ENCODE measurements around the gene EFCAB6.

The EFCAB6 gene

DNA sequence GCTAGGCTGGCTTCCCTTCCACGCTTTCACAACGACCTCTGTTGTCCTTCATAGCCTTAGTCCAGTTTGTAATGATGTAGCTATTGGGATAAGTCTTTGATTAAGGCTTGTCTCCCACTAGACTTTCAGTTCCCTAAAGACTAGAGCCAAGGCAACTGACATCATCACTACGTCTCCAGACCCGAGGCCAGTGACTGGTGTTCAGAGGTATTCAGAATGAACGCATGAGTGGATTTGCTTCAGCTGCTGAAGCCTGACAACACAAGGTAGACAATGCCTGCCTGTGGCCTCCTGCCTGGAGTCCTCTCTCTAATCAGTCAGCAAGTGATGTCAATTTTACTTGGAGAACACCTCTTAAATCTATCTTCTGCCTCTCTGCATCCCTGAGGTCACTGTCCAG lies 13.6 kb downstream of the EFCAB6 start:
- TF ChIP-seq, protein P1, sequence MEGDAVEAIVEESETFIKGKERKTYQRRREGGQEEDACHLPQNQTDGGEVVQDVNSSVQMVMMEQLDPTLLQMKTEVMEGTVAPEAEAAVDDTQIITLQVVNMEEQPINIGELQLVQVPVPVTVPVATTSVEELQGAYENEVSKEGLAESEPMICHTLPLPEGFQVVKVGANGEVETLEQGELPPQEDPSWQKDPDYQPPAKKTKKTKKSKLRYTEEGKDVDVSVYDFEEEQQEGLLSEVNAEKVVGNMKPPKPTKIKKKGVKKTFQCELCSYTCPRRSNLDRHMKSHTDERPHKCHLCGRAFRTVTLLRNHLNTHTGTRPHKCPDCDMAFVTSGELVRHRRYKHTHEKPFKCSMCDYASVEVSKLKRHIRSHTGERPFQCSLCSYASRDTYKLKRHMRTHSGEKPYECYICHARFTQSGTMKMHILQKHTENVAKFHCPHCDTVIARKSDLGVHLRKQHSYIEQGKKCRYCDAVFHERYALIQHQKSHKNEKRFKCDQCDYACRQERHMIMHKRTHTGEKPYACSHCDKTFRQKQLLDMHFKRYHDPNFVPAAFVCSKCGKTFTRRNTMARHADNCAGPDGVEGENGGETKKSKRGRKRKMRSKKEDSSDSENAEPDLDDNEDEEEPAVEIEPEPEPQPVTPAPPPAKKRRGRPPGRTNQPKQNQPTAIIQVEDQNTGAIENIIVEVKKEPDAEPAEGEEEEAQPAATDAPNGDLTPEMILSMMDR (IDR thresholded peaks at IDR 0.05): no peak
- H3K27me3 Mint-ChIP-seq (ENCODE audit: low read depth, poor library complexity): peaks cover 35% of the 10 kb centered on the region

DNA sequence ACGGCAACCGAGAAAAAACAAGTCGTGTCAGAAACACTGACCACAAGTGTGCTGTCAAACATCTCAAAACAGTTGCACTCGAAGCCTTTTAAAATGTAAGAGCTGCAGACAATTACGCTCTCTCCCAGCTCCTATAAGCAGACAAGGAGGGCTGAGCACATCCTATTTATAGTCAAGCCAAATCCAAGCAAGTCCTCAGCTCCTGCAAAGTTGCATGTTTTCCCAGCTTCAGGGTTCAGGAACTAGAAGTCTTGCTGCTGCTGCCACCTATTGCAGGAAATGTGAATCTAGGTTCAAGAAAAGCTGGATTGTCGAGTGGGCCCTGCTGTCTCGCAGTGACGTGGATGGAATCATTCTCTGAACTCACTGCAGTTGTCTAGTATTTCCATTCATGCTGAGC lies 15.5 kb downstream of the EFCAB6 start:
- Mint-ChIP-seq H3K27ac (no peak overlapping the region), H3K9me3 (peaks cover 19% of the 10 kb centered on the region), H3K4me1 (no peaks in the 10 kb centered on the region), H3K36me3 (ENCODE audit: low read depth) (no peaks in the 10 kb centered on the region), H3K27me3 (ENCODE audit: low read depth, poor library complexity) (peaks cover 21% of the 10 kb centered on the region), H3K4me3 (no peak overlapping the region)
- no peak for DNase-seq
- TF ChIP-seq, protein P1 (IDR thresholded peaks at IDR 0.05): peak; percentile 20

More for the DNA sequence above, 13.6 kb downstream of the EFCAB6 start:
- no peaks in the 10 kb centered on the region for H3K4me1 Mint-ChIP-seq
- H3K9me3 Mint-ChIP-seq: peaks cover 24% of the 10 kb centered on the region
- no peak overlapping the region for H3K27ac Mint-ChIP-seq
- H3K4me3 Mint-ChIP-seq: no peak overlapping the region
- no peak for DNase-seq
- no peaks in the 10 kb centered on the region for H3K36me3 Mint-ChIP-seq (ENCODE audit: low read depth)

DNA sequence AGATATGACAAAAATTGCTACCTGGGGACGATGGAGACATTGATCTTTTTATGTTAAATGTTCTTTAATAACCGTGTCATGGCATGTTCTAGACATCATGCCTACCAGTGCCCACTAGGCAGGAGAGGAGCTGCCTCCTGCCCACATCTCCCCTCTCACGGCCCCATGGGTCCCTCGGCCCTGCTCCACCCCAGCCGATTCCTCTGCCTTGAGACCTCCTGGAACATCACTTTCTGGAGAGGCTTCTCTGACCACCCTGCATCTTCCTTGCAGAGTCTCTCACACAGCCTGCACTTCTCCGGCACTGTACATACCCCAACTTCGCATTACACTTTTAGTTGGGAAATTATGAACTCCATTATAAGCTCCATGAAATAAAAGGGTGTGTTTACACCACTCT lies 16.8 kb downstream of the EFCAB6 start:
- no peak overlapping the region for H3K27ac Mint-ChIP-seq
- peaks cover 7% of the 10 kb centered on the region for H3K9me3 Mint-ChIP-seq
- peaks cover 8% of the 10 kb centered on the region for H3K27me3 Mint-ChIP-seq (ENCODE audit: low read depth, poor library complexity)
- no peak overlapping the region for H3K4me3 Mint-ChIP-seq
- no peaks in the 10 kb centered on the region for H3K4me1 Mint-ChIP-seq
- no peak for DNase-seq
- no peaks in the 10 kb centered on the region for H3K36me3 Mint-ChIP-seq (ENCODE audit: low read depth)
- TF ChIP-seq, protein P1 (IDR thresholded peaks at IDR 0.05): no peak

DNA sequence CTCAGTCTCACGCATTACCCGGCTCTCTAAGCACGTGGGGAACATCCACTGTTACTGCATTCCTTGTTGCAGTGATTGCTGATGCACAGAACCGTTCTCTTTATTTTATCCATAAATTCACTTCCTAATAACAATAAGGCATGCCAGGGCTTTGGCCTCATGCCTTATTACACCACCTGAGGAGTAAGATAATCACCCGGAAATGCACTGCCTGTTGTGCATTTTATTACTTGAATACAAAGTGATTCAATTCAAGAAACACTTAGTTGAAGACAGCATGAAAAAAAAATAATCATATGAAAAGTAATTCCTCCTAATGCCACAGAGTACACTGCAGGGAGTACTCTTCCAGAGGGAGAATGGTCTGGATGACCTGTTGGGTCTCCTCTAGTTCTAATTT lies 19.2 kb downstream of the EFCAB6 start:
- Mint-ChIP-seq H3K4me1 (no peaks in the 10 kb centered on the region), H3K36me3 (ENCODE audit: low read depth) (no peaks in the 10 kb centered on the region), H3K27me3 (ENCODE audit: low read depth, poor library complexity) (peaks cover 18% of the 10 kb centered on the region), H3K4me3 (no peak overlapping the region), H3K27ac (no peak overlapping the region), H3K9me3 (no peaks in the 10 kb centered on the region)
- DNase-seq: no peak
- TF ChIP-seq, protein P1 (IDR thresholded peaks at IDR 0.05): no peak

DNA sequence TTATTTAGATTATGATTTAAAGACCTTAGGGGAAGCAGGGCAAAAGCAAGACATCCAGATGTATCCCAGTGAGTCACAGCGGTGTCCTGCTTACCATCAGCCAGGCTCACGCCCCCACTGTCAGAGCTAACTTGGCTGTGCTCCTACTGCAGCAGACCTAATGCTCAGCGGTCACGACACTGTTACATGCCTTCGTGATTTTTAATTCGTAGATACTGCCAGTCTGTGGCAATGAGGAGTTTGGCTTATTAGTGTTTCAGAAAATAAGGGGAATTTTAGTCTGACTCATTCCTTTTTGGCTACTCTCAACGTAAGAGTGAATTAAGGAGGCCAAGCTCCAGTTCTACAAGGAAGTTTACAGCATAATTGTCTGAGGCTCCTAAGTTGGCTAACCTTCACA lies 22.7 kb downstream of the EFCAB6 start:
- H3K4me1 Mint-ChIP-seq: no peaks in the 10 kb centered on the region
- H3K27ac Mint-ChIP-seq: no peak overlapping the region

DNA sequence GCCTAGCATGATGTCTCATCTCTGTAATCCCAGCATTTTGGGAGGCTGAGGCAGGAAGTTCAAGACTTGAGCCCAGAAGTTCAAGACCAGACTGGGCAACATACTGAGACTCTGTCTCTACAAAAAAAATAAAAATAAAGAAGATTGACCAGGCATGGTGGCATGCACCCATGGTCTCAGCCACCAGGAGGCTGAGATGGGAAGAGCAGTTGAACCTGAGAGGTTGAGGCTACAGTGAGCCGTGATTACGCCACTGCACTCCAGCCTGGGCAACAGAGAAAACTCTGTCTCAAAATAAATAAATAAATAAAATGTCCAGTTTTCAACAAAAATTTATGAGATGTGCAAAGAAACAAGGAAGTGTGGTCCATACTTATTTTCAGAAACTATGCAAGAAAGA lies 28.3 kb downstream of the EFCAB6 start:
- Mint-ChIP-seq H3K9me3 (peaks cover 4% of the 10 kb centered on the region), H3K27ac (no peak overlapping the region), H3K27me3 (ENCODE audit: low read depth, poor library complexity) (peaks cover 22% of the 10 kb centered on the region), H3K36me3 (ENCODE audit: low read depth) (no peaks in the 10 kb centered on the region), H3K4me1 (no peaks in the 10 kb centered on the region), H3K4me3 (no peak overlapping the region)
- no peak for DNase-seq
- TF ChIP-seq, protein P1 (IDR thresholded peaks at IDR 0.05): no peak

More for the DNA sequence above, 22.7 kb downstream of the EFCAB6 start:
- TF ChIP-seq, protein P1 (IDR thresholded peaks at IDR 0.05): no peak
- Mint-ChIP-seq H3K9me3 (peaks cover 4% of the 10 kb centered on the region), H3K36me3 (ENCODE audit: low read depth) (no peaks in the 10 kb centered on the region), H3K27me3 (ENCODE audit: low read depth, poor library complexity) (peaks cover 21% of the 10 kb centered on the region), H3K4me3 (no peak overlapping the region)
- DNase-seq: no peak

All from nephron progenitor cell (in vitro differentiated cells).